Type B pancreatic cell (in vitro differentiated cells): ENCODE results near the gene KRTAP1-5. TPM values are rescaled to one million over a fixed set of nuclear protein-coding genes. Genes with fewer than 3 reads are reported as not detected.
"Not testable (repeated sequence)": the region's sequence is repeated elsewhere in the genome, so short reads cannot be mapped to it uniquely, and the experiment has no call there.

Experiments
- DNase-seq: peaks from one replicate; pipeline ENCODE4 v3.0.0; 2021; ENCODE audit warnings: mixed read lengths; ENCODE audit not compliant: unreplicated experiment; ENCODE audit errors: extremely low spot score
- H3K27ac Mint-ChIP-seq: 2 replicates; pipeline ENCODE4 v1.8.0; 2021; ENCODE audit warnings: mild to moderate bottlenecking, mixed read lengths
- H3K27me3 Mint-ChIP-seq: 2 replicates; pipeline ENCODE4 v1.8.0; 2021; ENCODE audit warnings: mixed read lengths
- H3K36me3 Mint-ChIP-seq: 2 replicates; pipeline ENCODE4 v1.8.0; 2021; ENCODE audit warnings: mixed read lengths
- H3K4me1 Mint-ChIP-seq: one replicate; pipeline ENCODE4 v1.8.0; 2021; ENCODE audit warnings: mixed read lengths; ENCODE audit not compliant: unreplicated experiment
- H3K4me3 Mint-ChIP-seq: 2 replicates; pipeline ENCODE4 v1.8.0; 2021; ENCODE audit warnings: mild to moderate bottlenecking, mixed read lengths
- H3K9me3 Mint-ChIP-seq: 2 replicates; pipeline ENCODE4 v1.8.0; 2021; ENCODE audit warnings: mixed read lengths
- total RNA-seq: library from RNA; stranded (reverse); gene quantifications from 2 replicates; pipeline ENCODE4 v1.2.1, GENCODE V29; 2021; ENCODE audit warnings: low replicate concordance
- TF ChIP-seq, protein P1 (sequence below): fragments of 200-600 bp; sonication (generic); conservative IDR thresholded peaks from 2 replicates; pipeline ENCODE4 v1.5.0; 2021; ENCODE audit warnings: antibody characterized with exemption, mild to moderate bottlenecking

Gene KRTAP1-5
- total RNA-seq, 1 donor from 2014 or later = not detected

GRCh38 chr17:41037853-41038350 is 10.9 kb upstream of the KRTAP1-5 start:
- no peaks in the 10 kb centered on the region for H3K9me3 Mint-ChIP-seq
- no peaks in the 10 kb centered on the region for H3K36me3 Mint-ChIP-seq
- no peaks in the 10 kb centered on the region for H3K27me3 Mint-ChIP-seq
- no peak for DNase-seq
- H3K4me1 Mint-ChIP-seq = no peaks in the 10 kb centered on the region
- TF ChIP-seq, protein P1, sequence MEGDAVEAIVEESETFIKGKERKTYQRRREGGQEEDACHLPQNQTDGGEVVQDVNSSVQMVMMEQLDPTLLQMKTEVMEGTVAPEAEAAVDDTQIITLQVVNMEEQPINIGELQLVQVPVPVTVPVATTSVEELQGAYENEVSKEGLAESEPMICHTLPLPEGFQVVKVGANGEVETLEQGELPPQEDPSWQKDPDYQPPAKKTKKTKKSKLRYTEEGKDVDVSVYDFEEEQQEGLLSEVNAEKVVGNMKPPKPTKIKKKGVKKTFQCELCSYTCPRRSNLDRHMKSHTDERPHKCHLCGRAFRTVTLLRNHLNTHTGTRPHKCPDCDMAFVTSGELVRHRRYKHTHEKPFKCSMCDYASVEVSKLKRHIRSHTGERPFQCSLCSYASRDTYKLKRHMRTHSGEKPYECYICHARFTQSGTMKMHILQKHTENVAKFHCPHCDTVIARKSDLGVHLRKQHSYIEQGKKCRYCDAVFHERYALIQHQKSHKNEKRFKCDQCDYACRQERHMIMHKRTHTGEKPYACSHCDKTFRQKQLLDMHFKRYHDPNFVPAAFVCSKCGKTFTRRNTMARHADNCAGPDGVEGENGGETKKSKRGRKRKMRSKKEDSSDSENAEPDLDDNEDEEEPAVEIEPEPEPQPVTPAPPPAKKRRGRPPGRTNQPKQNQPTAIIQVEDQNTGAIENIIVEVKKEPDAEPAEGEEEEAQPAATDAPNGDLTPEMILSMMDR = no peak
- no peak overlapping the region for H3K27ac Mint-ChIP-seq
- no peak overlapping the region for H3K4me3 Mint-ChIP-seq

DNA sequence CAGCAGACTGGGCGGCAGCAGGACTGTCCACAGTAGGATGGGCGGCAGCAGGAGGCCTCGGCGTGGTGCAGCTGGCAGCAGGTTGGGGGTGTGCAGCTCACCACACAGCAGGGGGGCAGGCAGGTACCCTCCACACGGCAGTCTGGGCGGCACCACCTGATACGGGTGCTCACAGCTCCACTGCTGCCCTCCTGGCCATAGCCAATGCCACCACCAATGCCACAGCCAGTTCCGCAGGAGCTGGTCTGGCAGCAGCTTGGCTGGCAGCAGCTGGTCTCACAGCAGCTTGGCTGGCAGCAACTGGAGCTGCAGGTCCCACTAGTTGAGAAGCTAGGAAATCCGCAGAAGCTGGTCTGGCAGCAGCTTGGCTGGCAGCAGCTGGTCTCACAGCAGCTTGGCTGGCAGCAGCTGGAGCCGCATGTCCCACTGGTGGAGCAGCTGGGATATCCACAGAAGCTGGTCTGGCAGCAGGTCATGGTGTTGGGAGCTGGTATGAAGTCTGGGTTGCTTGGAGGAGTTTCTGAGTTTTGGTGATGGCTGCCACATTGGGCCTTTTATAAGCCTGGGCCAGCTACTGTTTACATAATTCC is 7.4 kb upstream of the KRTAP1-5 start, which contains the start of gene KRTAP1-3:
KRTAP1-3 (minus strand) TSS at position 529 of the 590 bp plus-strand sequence; CDS start at position 476, 53 bp downstream.
- H3K4me3 Mint-ChIP-seq, H3K36me3 Mint-ChIP-seq, H3K4me1 Mint-ChIP-seq, H3K27me3 Mint-ChIP-seq, DNase-seq, H3K27ac Mint-ChIP-seq, H3K9me3 Mint-ChIP-seq: not testable (repeated sequence)

- H3K27ac Mint-ChIP-seq = no peak within 1 kb of the TSS
Observed at GRCh38 chr17:41029633-41030245, 2.7 kb upstream of the KRTAP1-5 start, which contains the start of gene KRTAP1-4. Gene KRTAP1-4 (minus strand): TSS chr17:41030195. CDS start chr17:41030078, 117 bp downstream.

GRCh38 chr17:41024697-41025096 is 2.3 kb downstream of the KRTAP1-5 start:
- no peaks in the 10 kb centered on the region for H3K4me1 Mint-ChIP-seq
- no peak overlapping the region for H3K4me3 Mint-ChIP-seq
- no peaks in the 10 kb centered on the region for H3K9me3 Mint-ChIP-seq

More at GRCh38 chr17:41029633-41030245, 2.7 kb upstream of the KRTAP1-5 start, which contains the start of gene KRTAP1-4:
- no peaks in the 10 kb centered on the region for H3K4me1 Mint-ChIP-seq
- H3K9me3 Mint-ChIP-seq = no peaks in the 10 kb centered on the region
- TF ChIP-seq, protein P1 = no peak
- no peaks in the 10 kb centered on the region for H3K27me3 Mint-ChIP-seq
- H3K4me3 Mint-ChIP-seq = no peak within 1 kb of the TSS
- DNase-seq = no peak
- no peaks in the 10 kb centered on the region for H3K36me3 Mint-ChIP-seq

GRCh38 chr17:41020336-41020735 is 6.7 kb downstream of the KRTAP1-5 start:
- Mint-ChIP-seq H3K9me3 (no peaks in the 10 kb centered on the region), H3K4me1 (no peaks in the 10 kb centered on the region), H3K36me3 (peaks cover 3% of the 10 kb centered on the region), H3K27me3 (no peaks in the 10 kb centered on the region), H3K27ac (no peak overlapping the region), H3K4me3 (no peak overlapping the region)
- TF ChIP-seq, protein P1 = no peak
- no peak for DNase-seq

More at GRCh38 chr17:41024697-41025096, 2.3 kb downstream of the KRTAP1-5 start:
- H3K36me3 Mint-ChIP-seq = peaks cover 3% of the 10 kb centered on the region
- TF ChIP-seq, protein P1 = no peak
- DNase-seq = no peak
- H3K27ac Mint-ChIP-seq = no peak overlapping the region
- no peaks in the 10 kb centered on the region for H3K27me3 Mint-ChIP-seq

DNA sequence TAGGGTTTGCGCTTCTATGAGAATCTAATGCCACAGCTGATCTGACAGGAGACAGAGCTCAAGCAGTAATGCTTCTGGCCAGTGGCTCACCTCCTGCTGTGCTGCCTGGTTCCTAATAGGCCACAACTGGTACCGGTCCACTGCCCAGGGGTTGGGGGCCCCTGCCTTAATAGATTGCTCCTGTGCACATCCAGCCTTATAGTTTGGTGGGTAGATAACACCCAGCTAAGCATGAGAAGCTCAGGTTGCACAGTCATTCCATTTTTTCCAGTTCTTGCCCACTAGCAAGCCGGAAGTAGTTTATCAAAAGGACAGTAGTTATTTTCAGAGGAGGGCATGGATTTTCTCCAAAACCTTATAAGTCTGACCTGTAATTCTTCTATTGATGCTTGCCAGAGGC is 7.6 kb downstream of the KRTAP1-5 start:
- Mint-ChIP-seq H3K27me3 (no peaks in the 10 kb centered on the region), H3K9me3 (no peaks in the 10 kb centered on the region), H3K27ac (no peak overlapping the region), H3K36me3 (peaks cover 3% of the 10 kb centered on the region), H3K4me1 (no peaks in the 10 kb centered on the region), H3K4me3 (no peak overlapping the region)
- TF ChIP-seq, protein P1 = no peak
- no peak for DNase-seq
